NCI-H345 (cell line): ENCODE measurements around the gene KCNQ1.

ENCODE experiments used
- DNase-seq: peaks from one replicate; lab custom pipeline; 2025; lab: John Stamatoyannopoulos, UW

KCNQ1 gene

DNA sequence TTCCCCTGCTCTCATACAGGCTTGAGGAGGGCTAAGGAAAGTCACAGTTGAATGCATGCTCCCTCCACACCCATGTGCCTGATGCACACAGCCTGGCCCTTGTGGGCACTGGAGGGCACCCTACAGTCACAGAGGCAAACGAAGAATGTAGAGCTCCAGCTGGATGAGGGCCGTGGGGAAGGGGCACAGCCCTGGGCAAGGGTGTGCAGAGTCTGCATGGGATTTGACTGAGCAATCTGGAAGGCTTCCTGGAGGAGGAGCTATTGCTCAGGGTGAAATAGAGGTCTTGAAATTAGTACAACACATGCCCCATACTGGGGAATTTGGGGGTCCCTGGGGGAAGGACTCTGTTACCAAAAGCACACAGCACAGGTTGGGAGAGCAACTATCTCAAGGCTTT, 64.0 kb downstream of the KCNQ1 start:
- no peak for DNase-seq

DNA sequence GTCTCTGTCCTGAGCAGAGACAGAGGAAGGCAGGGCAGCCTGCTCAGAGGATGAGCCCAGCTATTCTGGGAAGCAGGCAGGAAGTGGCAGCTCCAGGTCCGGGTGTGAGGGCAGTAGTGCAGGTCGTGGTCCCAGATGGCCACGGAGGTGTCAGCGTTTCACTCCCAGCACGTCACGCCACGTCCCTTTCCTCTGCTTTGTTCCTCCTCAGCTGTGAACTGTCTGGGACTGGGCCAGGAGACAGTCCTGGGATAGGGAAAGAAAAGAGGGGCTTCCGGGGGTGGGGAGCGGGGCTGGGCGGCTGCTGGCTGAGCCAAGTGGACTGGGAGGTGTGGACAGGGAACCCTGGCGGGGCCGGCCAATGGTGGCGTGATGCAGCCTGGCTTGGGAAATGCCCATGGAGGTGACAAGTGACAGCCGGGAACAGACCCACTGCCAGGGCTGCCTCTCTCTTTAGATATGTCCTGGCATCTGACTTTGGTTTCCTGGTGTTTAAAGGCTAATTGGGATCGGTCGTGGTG, 64.7 kb downstream of the KCNQ1 start:
- DNase-seq = no peak

DNA sequence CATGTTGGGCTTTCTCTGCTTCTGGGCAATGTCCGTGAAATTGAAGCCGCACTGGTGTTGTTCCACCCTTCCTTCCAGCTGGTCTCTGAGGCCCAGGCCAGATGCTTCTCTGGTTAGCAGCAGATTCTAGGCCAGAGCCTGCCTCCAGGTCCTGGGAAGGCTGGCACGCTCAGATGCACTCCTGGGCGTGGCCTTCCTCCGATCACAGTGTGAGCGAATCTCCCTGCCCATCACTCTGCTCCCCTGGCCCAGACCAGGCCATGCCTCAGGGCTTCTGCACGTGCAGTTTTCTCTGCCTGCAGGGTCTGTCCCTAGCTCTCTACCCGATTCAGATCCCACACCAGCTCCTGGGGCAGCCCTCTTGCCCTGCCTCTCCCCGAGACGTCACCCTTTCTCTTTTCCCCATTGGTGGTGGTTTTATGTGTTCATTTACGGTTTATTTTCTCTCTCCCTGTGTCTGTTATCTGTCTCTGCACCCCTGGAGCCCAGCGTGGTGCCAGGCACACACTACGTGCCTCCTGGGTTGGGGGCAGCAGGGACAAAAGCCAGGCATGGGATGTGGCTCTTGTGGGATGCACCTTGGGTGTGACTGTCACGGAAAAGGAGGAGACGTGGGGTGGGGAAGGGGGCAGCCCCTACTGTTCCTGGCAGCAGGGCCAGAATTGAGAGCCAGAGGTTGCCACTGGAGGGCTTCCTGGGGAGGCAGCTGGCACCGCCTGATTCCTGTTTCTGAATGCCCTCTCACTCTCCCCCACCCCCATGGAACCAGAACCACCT, 66.0 kb downstream of the KCNQ1 start:
- no peak for DNase-seq

DNA sequence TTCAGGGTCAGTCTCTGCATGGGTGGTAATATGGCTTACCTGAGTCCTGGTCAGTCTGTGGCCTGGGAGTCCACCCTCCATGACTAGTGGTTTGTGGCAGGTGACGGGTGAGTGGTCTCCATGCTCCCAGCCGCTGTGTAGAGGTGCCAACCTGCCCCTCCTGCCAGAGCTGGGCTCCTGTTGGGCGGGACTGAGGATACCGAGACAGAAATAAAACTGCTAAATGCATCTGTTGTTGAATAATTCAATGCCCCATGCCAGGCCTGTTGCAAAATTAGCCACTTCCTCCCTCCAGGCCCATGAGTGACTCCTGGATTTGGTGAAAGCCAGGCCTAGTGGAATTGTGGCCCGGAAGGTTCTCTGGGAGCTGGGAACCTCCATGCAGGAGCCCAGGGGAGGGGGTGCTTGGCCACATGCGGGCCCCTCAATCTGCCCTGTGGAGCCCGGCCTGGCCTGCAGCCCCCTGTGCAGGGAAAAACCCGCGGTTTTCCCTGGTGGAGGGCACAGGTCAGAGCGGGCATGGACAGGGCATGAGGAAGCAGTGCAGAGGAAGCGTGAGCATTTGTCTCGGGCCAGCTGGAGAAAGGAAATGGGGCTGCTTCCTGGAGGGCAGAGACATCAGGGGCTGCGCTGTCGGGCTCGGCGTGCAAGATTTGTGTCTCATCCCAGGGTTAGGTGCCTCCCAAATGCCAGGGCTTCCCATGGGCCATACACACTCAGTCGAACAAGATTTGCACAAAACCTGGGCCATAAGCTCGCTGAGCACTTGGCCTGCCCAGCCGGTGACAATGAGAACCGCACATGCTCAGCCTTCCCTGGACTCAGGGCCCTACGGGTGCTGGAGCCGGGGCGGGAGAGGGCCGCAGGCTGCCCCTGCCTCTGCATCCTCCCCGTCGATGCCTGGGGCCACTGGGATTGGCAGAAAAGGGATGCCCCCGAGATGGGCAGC, 66.9 kb downstream of the KCNQ1 start:
- no peak for DNase-seq

DNA sequence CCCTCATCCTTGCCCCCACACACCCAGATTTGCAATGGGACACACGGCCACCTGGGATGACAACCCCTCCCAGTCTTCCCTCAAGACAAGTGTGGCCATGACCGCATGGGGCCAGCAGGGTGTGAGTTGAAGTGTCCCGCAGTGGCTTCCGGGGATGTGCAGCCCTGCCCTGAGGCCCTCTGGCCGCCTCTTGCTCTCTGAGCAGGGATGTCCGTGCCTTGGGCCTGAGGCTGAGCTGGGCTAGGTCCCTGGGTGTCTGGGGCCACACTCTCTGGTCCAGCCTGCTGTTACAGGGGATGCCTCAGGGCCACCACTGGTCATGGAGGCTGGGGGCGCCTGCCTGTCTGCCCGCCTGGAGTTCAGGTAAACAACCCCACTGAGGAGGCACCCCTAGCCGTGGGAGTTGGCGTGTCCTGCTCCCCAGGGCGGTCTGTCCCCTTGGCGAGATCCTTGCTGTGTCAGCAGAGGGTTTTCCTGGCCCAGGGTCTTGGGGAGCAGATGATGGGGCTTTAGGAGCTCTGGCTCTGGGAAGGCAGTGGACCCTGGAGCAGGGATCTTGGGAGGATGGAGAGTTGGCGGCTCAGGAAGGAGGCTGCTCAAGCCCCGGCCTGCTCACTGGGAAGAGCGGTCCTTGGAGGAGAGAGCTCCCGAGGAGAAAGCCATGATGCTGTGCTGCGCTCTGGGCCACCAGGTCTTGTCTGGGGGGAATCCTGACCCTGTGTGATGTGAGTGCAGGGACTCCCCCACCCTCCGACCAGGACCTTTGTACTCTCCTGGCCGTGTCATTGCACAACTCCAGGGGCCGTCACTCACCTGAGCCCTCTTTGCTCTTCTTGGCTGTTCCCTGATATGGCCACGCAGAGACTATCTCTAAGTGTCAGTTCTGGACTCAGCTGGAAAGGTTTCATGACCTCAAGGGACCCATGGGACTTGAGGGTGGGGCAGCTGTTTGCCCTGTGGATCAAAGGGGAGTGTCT, 67.9 kb downstream of the KCNQ1 start:
- no peak for DNase-seq

DNA sequence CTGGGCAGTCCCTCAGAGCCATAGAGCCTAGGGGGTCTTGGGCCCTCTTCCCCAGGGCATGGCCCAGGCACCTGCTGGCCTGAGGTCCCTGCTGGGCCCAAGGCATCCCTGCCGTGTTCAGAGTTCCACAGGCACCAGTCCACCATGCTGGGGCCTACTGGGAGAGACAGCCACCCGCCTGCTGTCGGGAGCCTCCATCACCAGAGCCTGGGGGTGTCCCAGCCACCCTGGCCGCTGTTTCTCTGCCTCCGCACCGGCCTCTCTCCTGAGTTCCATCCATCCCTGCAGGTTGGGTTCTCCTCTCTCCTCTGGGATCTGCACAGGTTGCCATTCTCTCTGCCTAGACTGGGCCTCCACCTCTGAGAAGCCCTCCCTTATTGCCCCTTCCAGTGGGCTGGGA, 68.6 kb downstream of the KCNQ1 start:
- DNase-seq = no peak

DNA sequence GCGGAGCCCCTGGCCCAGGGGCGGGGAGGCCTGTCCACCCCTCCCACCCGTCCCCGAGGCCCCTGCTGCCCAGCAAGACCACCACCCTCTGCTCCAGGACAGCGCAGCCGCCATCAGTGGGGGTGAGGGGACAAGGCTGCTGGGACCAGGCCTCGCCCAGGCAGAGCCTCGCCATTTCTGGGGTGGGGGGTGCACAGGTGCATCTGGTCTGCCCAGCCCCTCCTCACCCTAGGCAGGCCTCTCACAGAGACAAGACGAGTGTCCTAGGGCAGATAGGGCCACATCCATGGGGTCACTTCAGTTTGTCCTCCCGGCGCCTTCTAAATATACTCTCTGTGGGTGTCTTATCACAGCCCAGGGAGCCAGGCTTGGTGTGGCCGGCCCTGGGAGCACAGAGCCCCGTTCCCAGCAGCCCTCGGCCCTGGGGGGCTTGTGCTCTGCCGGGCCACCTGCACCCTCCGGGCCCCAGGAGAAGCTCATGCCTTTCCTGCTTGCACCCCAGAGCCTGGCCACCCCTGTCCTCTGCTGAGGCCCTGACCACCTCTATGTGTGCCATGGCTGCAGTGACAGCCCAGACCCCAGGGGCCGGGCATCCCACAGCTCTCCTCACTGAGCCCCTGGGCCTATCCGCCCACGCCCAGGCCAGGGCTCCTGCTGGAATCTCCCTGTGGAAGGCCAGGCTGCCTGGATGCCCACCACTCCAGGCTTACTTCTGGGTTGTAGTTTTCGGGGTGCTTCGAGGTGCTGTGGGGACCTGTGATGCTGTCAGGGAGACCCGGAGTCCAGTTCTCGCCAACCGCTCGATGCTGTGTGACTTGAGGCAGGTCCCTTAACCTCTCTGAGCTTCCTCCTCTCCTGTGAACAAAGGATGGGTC, 70.8 kb downstream of the KCNQ1 start:
- no peak for DNase-seq

DNA sequence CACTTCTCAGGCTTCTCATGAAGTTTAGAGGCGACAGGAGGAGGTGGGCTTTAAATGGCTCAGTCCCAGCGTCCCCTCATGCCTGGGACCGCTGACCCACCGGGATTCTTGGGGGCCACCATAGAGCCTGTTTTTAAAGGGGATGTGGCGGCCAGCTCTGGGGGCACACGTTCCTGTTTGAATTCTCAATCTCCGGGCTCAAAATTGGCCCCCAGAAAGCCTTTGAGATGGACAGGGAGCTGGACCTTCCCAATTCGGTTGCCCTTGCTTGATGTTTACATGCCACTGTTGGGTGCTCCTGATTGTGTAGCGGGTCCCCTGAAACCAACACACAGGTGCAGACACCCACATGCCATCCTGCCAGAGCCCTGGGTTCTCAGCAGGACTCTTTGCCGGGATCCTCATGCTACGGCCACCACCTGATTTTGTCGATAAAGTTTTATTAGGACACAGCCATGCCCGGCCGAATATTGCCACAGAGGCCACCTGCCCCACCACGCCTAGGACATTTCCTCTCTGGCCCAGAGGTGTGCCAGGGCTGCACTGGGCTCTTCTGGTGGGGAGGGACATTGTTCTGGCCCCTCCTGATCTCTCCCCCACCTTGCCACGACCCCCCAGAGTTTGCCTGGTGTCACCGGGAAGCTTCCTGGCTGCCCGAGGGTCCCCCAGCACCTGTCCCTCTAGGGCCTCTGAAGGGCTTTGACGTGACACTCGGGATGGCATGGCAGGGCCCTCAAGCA, 71.6 kb downstream of the KCNQ1 start:
- DNase-seq = no peak

DNA sequence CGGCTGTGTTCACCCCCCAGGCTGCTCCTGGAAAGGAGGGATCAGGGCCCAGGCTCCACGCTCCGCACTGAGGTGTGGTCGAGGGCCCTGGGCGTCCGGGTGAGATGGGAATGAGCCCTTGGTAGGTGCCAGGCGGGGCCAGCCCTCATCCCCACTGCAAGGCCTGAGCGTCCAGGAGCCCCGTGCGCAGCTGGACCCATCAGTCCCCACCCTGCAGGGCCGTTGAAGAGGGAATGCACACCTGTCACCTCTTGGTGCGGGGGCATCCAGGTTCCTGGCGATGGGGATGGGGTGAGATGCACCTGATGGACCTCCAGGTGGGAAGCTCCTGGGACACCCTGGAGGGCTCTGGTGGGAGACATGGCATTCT, 72.2 kb downstream of the KCNQ1 start:
- no peak for DNase-seq

DNA sequence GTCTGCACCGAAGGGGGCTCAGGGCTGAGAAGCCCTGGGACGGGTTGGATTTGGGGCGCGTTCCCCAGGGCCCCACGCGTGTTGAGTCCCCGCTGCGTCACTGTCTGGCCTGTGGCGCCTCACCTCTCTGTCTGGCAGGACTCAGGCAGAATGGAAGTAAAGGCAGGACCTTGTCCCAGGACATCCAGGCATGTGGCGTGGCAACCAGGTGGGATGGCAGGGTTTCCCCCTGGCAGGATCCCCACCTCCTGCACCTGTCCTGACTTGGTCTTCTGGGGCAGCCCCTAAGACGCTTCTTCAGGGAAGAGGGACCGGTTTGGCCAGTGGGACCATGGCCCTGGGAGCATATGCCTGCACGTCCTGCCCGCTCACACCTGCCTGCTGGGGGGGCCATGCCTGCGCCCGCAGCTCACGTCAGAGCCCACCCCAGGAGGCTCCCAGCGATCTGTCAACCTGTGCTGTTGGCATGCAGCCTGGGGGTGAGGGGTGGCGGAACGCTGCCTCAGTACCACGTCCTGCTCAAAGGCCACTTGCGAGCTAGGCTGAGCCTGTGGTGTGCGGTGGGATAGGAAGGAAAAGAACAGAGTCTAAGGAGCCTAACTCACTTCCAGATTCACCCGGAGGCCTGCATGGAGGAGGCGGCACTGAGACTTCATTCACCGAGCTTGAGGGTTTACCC, 72.7 kb downstream of the KCNQ1 start:
- DNase-seq = no peak

DNA sequence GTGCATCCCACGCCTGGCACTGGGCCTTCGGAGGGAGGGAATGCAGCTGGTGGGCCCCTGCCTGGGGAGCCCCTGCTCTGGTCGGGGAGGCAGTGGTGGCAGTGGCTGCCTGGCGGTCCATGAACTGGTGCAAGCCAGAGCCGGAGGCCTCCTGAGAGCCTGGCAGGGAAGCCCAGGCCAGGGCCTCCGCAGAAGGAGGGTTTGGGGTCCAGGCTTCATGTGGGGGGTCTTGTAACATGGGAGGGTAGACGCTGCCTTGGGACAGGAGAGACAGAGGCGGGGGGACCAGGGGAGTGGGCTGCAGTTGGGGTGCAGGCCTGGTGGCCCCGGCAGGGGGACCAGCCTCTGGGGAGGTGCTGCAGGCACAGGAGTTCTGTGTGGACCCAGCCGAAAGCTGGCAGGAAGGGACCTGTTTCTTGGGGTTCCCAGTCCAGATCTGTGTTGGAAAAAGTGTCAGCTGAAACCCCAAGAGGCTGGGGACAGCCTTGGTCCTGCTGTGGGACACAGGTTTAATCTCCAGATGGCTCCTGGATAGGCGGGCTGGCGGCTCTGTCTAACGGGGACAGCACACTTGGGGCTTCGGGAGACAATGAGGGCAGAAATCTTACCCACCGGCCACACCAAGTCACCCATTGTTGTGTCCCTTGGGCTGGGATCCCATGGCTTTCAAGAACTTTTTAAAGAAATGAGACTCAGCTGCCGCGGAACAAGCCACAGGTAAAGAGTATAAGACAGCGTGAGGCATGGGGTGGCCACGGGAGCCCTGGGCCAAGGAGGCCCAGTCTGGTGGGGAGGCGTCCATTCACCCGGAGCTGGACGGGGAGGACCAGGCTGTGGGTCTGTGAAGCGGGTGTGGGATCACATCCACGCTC, 73.5 kb downstream of the KCNQ1 start:
- DNase-seq = no peak

DNA sequence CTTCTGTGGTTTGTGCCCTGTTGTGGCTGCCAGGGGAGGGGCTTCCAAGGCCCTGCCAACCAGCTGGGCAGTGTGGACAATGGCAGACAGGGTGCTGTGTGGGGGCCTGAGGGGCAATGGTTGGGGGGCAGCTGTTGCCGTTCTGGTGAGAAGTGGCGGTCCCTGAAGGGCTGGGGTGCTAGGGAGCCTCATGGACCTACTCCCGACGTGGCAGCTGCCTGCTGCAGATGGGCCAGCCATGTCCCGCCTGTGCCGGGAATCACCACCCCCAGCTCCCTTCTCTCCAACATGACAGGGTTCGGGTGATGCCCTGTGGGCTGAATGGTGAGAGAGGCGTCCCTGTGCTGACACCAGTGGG, 74.2 kb downstream of the KCNQ1 start:
- no peak for DNase-seq

DNA sequence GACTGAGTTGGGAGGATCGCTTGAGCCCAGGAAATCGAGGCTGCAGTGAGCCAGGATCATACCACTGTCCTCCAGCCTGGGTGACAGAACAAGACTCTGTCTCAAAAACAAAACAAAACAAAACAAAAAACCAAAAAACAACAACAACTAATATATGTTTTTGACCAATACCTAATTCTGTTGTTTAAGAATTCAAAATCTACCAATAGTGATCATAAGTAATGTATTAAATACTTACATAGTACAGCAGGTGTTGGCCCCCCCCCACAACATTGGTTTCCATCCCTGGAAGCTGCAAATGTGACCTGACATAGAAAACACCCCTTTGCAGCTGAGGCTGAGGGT, 74.7 kb downstream of the KCNQ1 start:
- DNase-seq = no peak

DNA sequence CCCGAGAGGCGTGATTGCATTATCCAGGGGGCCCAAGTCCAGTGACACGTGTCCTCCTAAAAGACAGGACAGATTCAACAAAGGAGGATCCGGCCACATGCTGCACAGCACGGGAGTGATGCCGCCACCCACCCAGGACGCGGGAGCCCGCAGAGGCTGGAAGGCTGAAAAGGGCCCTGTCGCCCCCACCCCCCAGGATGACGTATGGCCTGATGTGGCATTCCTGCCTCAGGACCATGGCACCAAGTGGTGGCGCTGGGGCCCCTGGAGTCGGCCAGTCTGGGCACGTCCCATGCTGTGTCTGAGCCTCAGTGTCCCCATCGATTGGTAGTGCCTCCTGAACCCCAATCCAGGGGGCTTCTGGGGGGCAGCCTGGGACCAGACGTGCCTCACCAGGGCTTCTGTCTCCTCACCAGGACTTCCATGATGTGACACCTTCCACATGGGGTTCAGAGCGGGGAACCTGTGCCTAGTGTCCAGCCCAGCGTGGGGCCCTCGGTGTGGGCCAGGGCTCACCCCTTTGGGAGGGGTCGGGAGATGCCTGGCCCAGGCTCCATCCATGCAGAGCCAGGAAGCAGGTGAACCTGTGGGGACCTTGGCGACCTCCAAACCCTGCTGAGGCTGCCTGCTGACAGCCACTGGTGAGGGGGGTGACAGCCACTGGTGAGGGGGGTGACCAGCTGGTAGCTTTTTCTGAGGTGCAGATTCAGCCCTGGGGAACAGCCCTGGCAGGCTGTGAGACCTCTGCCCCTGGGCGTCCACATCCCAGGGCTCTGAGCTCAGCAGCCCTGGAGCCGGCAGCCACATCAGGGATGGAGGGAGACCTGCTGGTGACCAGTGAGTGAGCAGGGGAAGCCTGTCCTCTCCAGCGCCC, 75.3 kb downstream of the KCNQ1 start:
- no peak for DNase-seq

DNA sequence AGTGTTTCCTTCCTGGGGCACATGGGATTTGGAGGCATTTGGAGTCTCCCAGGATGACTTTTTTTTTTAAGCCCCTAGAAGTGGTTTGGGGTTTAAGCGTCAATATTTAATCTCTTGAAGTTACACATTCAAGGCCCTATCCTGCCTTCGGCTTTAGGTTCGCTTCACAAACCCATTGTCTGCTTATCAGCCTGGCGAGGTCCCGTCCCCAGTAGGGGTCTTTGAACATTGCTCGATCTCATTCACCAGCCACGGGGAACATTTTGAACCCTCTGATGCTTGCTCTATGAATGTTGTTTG, 75.9 kb downstream of the KCNQ1 start:
- DNase-seq = no peak

DNA sequence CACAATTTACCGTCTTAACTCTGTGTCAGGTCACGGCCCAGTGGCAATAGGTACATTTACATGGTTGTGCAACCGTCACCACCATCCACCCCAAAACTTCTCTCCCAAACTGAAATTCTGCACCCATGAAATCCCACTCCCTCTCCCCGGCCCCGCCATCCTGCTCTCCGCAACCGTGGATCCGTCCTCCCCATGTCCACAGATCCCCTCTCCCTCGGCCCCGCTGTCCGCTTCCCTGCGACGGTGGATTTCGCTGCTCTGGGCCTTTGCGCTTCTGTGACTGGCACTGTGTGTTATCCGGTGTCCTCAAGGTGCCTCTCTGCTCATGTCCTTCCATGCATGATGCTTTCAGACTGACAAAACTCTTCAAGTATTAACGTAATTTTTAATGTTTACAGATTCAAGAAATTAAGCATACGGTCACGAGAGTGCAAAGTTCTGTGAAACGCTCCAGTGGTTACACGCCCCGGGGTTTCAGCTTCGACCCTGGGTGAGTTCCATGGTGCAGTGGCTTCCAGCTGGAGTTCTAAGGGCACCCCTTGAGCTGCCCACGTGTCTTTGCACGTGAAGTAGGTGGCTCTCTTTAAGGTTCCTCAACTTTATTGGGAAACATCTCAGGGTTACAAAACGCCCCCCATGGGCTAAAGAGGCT, 76.4 kb downstream of the KCNQ1 start:
- no peak for DNase-seq
